Right renal pelvis (tissue), 4 donors: ENCODE data around the gene LAMB3. TPM values are rescaled to one million over a fixed set of nuclear protein-coding genes. Genes with fewer than 3 reads are reported as not detected.
A peak's percentile ranks its signal among the peaks of the same experiment; 100 is the strongest.
"Not testable (repeated sequence)": the region's sequence is repeated elsewhere in the genome, so short reads cannot be mapped to it uniquely, and the experiment has no call there.

Source experiments
- DNase-seq, 4 donors: peaks; one replicate each; pipeline ENCODE4 v3.0.0-alpha.2; 2013; ENCODE audit warnings: low read depth in 4 of 4, low spot score in 3 of 4, missing footprints in 1 of 4
- polyA plus RNA-seq, 4 donors: library from polyadenylated mRNA; unstranded; fragments of 120-200 nt; gene quantifications; one replicate each; pipeline ENCODE4 v1.2.1, GENCODE V29; 2013; ENCODE audit not compliant: insufficient read length in 4 of 4

Gene LAMB3
- 1 to 10 TPM in 3 of 4 donors, under 1 TPM in 1; 0.93 to 1.8 (median 1.7) TPM for polyA plus RNA-seq

GRCh38 chr1:209652121-209652735 is at the start of gene LAMB3:
Gene LAMB3 (minus strand): TSS chr1:209652425. CDS start chr1:209650944, 1,481 bp downstream.
- no peak for DNase-seq

GRCh38 chr1:209700686-209701085 is 48.5 kb upstream of the LAMB3 start:
- DNase-seq = not testable (repeated sequence)

DNA sequence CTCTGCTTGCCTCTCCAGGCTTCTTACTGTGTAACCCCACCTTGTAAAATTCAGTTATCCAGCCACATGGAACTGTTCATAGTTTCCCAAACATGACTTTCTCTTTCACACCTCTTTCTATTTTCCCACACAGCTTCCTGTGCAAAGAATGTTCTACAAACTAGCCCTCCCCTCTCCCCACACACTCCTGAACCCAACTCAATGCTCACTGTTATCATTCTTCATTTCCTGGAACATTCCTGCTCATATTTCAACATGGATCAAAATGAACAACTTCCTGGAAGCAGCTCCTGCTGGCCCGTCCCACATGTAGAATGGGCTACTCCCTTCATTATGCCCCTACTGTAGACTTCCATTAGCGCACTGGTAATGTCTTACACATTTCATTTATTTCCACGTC is 44.9 kb upstream of the LAMB3 start:
- DNase-seq = no peak

GRCh38 chr1:209696673-209697072 is 44.4 kb upstream of the LAMB3 start:
- DNase-seq = no peak

- peak; percentile 63 to 75 (median 68) for DNase-seq
These were observed 40.7 kb upstream of the LAMB3 start for GRCh38 chr1:209692745-209693504.

GRCh38 chr1:209692296-209692695 is 40.1 kb upstream of the LAMB3 start:
- no peak for DNase-seq

DNA sequence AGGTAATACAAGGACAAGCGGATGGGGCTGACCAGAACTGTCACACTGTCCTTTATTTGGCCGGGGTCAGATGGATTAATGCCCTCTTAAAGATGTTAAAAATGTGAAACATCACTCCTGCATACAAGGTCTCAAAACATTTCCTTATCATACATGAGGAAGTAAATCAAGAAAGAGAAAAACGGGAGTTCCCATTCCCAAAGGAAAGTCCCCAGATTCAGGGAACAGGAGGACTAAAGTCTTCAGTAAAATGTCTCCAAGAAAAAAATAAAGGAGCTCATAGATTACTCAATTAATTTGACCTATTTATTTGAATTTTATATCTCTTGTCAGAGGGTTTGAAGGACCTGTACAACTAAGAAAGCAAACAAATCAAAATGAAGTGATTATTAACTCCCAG is 39.0 kb upstream of the LAMB3 start:
- DNase-seq = no peak

GRCh38 chr1:209689477-209689876 is 37.3 kb upstream of the LAMB3 start:
- no peak for DNase-seq

DNA sequence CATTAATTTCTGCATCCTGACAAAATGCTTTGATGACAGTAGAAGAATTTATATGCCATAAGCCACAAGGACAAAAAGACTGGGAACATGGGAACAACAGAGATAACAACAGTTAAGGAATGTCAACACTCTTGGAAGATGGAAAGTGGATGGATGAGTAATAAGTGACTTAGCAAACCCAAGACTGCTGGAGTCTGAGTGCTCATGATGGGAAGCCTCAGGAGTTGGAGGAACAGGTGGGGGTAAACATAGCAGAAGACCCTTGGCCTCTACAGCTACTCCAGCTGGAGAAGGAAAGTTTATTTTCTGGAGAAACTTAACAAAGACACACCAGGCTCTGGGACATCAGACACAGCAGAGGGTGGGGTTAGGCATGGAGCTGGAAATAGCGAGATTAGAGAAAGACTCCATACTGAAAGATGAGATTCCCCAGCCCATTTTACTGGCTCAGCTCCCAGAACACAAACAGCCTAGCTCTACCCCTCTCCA is 36.6 kb upstream of the LAMB3 start:
- DNase-seq = no peak

GRCh38 chr1:209686322-209686721 is 34.1 kb upstream of the LAMB3 start:
- DNase-seq = no peak

GRCh38 chr1:209685821-209686220 is 33.6 kb upstream of the LAMB3 start:
- DNase-seq = no peak

GRCh38 chr1:209678981-209679539 is 26.8 kb upstream of the LAMB3 start:
- no peak for DNase-seq

DNA sequence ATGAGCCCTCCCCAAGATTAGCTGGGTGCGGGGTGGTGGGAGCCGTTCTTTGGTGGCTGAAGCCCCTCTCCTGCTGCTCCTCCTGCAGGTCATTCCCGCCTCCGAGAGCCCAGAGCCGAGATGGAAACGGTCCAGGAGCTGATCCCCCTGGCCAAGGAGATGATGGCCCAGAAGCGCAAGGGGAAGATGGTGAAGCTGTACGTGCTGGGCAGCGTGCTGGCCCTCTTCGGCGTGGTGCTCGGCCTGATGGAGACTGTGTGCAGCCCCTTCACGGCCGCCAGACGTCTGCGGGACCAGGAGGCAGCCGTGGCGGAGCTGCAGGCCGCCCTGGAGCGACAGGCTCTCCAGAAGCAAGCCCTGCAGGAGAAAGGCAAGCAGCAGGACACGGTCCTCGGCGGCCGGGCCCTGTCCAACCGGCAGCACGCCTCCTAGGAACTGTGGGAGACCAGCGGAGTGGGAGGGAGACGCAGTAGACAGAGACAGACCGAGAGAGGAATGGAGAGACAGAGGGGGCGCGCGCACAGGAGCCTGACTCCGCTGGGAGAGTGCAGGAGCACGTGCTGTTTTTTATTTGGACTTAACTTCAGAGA is 23.4 kb upstream of the LAMB3 start:
- DNase-seq = peak in 3 of 4 donors; percentile 18 to 43 (median 32)

GRCh38 chr1:209674957-209675564 is 22.8 kb upstream of the LAMB3 start, which contains the start of gene G0S2:
Gene G0S2 (plus strand): TSS chr1:209675412. CDS start chr1:209675685, 273 bp downstream.
- peak; percentile 12 to 55 (median 30) for DNase-seq

- DNase-seq = no peak
These were observed 21.6 kb upstream of the LAMB3 start for GRCh38 chr1:209673631-209674417.

- no peak for DNase-seq
These were observed 20.7 kb upstream of the LAMB3 start for GRCh38 chr1:209672705-209673630.

DNA sequence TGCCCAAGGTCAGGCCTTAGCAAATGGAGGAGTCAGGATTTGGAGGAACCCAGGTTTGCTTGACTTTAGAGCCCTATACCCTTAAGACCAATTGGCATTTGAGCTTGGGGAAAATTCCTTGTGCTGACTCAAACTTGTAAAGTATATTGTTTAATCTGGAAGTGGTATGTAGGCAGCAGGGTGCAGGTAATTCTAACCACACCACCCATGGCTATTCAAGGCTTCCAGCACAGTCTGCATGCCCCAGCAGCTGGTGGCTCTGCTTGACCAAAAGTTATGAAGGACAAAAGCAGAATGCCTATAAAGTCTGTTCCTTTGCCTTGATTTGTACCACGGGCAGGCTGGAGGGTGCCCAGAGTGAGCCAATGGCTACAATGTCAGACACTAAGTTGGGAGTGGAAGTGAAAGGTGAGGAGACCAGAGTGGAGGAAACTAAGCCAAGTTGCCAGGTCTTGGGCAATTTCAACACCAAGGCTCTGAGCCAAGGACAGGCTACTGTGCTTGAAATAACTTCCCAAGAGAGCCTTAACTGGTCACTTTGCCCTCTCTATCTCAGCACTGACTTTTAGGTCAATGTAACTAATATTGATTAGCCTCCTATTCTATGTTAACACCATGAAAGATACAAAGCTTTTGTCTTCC is 18.3 kb upstream of the LAMB3 start:
- no peak for DNase-seq

- DNase-seq = no peak
These were observed 15.5 kb upstream of the LAMB3 start for GRCh38 chr1:209667708-209668107.
